Right forelimb (tissue), 1 donor: Measurements from ENCODE around the gene WDR31.

ENCODE experiments used
- DNase-seq: peaks from one replicate; pipeline ENCODE4 v3.0.0-alpha.2; 2018

Gene WDR31

DNA sequence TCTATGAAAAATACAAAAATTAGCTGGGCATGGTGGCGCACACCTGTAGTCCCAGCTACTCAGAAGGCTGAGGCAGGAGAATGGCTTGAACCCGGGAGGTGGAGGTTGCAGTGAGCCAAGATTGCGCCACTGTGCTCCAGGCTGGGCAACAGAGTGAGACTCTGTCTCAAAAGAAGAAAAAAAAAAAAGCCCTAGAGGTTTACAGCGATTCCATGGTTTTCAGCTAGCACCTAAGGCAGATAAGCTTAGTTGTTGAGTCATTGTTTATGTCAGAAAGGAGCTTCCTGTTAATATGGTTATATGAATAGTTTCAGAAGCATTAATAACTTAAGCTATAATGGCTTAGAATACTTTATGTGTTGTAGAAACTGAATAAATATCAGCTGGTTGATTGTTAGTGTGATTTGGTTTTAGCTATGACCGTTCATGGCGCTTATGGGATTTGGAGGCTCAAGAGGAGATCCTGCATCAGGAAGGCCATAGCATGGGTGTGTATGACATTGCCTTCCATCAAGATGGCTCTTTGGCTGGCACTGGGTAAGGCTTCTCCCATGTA, 49.9 kb downstream of the WDR31 start:
- no peak for DNase-seq

- no peak for DNase-seq
Observed at GRCh38 chr9:113289091-113289490, 51.0 kb downstream of the WDR31 start.

GRCh38 chr9:113281356-113281755, 58.7 kb downstream of the WDR31 start:
- no peak for DNase-seq

GRCh38 chr9:113278840-113279239, 61.2 kb downstream of the WDR31 start:
- DNase-seq: no peak

DNA sequence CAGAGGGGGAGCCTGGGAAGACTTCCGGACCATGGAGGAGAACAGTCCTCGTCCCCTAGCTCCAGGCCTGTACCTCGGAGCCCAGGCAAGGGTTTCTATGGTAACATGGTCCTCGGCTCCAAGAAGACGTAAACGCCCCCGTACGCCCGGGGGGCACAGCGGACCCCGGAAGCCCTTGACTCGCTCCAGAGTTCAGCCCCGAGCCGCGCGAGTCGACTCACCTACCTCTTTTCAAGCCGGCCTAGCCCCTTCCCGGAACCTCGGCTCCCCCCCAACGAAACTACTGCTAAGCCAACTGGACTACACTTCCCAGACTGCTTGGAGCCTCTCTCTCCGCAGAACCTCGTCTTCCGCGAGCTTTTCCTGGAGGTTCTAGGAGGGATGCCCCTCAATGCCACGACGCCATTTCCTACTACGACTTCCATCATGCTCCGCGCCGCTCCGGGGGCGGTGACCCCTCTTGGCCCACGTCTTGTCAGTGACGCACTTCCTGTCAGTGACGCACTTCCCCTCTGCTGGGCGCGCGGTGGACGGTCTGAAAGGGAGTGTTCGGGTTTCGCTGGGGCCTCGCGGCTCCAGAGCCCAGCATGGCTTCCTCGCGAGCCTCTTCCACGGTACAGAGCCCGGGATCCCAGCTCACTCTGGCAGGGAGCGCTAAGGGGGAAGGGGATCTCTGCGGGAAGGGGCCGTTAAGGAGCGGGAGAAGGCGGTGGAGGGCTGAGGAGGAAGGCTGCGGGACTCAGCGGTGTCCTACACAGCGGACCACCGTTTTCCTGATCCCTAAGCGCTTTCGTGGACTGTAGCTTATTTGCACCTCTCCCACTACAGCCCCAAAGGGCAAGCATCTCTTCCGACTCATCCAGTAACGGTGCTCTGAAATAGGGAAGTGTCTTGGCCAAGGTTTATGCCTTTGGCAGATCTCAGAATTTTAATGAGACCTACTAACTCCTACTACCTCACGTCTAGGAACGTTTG, 64.6 kb downstream of the WDR31 start, which contains the start of the genes CDC26 and PRPF4:
Gene CDC26 (minus strand): TSS at position 416 of the 975 bp plus-strand sequence. CDS start 3,065 bp downstream, outside the sequence.
Gene PRPF4 (plus strand): TSS at position 502 of the 975 bp plus-strand sequence. CDS start 86 bp downstream, at position 588.
- DNase-seq: peak; percentile 100

GRCh38 chr9:113274474-113275156, 65.5 kb downstream of the WDR31 start:
- no peak for DNase-seq

DNA sequence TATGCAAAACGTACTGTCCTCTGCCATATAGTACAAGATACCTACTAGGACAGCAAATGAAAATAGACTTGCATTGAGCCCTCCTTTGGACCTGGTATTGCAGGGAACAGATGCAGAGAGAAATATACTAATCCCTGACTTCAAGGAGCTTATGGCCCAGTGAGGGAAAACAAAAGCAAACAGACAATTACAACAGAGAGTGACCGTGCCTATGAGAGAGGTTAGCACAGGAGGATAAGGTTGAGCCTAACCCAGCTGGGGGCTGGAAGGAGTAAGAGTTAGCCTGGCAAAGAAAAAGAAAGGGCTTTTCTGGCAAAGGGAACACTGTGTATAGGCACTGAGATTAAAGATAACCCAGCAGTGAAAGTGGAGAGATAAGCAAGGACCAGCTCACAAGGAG, 70.2 kb downstream of the WDR31 start:
- DNase-seq: no peak

- DNase-seq: no peak
Observed at GRCh38 chr9:113269355-113269754, 70.7 kb downstream of the WDR31 start.

DNA sequence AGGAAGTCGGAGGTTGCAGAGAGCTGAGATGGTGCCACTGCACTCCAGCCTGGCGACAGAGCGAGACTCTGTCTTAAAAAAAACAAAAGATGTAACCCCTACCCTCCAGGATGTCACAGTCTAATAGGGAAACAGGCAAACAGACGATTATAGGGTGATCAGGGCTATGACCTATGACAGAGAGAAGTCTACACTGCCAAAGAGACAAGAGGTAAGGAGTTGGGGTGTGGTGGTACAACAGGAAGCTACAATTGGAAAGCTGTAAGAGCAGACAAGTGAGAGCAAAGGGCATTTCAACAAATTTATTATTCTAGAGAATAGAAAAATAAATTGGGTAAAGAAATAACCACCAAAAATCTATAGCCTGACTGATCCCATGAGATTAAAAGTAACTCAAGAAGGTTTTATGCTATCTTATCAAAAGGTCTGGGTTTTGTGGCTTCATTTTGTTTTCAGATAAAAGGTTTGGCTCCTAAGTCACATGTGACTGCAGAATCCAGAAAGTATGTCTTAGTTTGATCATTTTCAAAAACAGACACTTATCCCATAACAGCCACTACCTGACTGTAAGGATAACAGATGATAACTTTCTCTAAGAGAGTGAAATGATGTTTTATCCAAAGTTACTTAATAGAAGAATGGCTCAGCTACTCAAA, 72.0 kb downstream of the WDR31 start:
- DNase-seq: no peak

GRCh38 chr9:113266174-113266573, 73.9 kb downstream of the WDR31 start:
- no peak for DNase-seq
